Esophagus (tissue), 2 donors: ENCODE results near the gene RALGPS2. TPM values are rescaled to one million over a fixed set of nuclear protein-coding genes. Genes with fewer than 3 reads are reported as not detected.

Source experiments
- H3K27ac ChIP-seq, 2 donors: one replicate each; pipeline ENCODE4 v1.5.1; 2013; ENCODE audit warnings: low read depth in 2 of 2, mild to moderate bottlenecking in 2 of 2, inconsistent platforms in 1 of 2, low read length in 1 of 2, moderate library complexity in 1 of 2
- H3K27me3 ChIP-seq, 2 donors: one replicate each; pipeline ENCODE4 v1.6.1; 2013; ENCODE audit warnings: low read length in 2 of 2, control low read depth in 1 of 2, mild to moderate bottlenecking in 1 of 2; ENCODE audit not compliant: insufficient read depth in 2 of 2, control insufficient read depth in 1 of 2
- H3K36me3 ChIP-seq, 2 donors: one replicate each; pipeline ENCODE4 v1.6.1; 2013; ENCODE audit warnings: low read length in 1 of 2; ENCODE audit not compliant: control insufficient read depth in 2 of 2, insufficient read depth in 2 of 2
- H3K4me1 ChIP-seq, 2 donors: one replicate each; pipeline ENCODE4 v1.6.1; 2013; ENCODE audit warnings: low read length in 1 of 2; ENCODE audit not compliant: control insufficient read depth in 2 of 2, insufficient read depth in 2 of 2
- H3K4me3 ChIP-seq, 2 donors: one replicate each; pipeline ENCODE4 v1.5.1; 2013; ENCODE audit warnings: low read length in 2 of 2, mild to moderate bottlenecking in 2 of 2, low read depth in 1 of 2, moderate library complexity in 1 of 2
- H3K9me3 ChIP-seq, 2 donors: one replicate each; pipeline ENCODE4 v1.6.1; 2013; ENCODE audit warnings: mild to moderate bottlenecking in 2 of 2, low read depth in 1 of 2, low read length in 1 of 2, moderate library complexity in 1 of 2; ENCODE audit not compliant: control insufficient read depth in 2 of 2, insufficient read depth in 1 of 2
- WGBS, 2 donors: extraction: QIAGEN DNeasy Blood & Tissue Kit; methylation state at CpG; one replicate each; pipeline ENCODE4 v1.1.7; 2013; 5-methylcytosine and 5-hydroxymethylcytosine counted together
- polyA plus RNA-seq, 2 donors: library from polyadenylated mRNA; stranded (reverse); fragments of 200-250 nt; gene quantifications; one replicate each; pipeline ENCODE4 v1.2.3, GENCODE V29; 2013
- donor health status: healthy with polysubstance abuse.
- donor health status: Bipolar disorder and iron deficiency.

Gene RALGPS2
- polyA plus RNA-seq, 2 donors, result 7.6 to 8.6 TPM

GRCh38 chr1:178868706-178869105, 143.7 kb downstream of the RALGPS2 start:
- 63 to 68% methylated on average over 1 of the region's 1 CpG for WGBS, 2 donors
- Histone ChIP-seq H3K4me1 (no peaks in the 10 kb centered on the region), H3K4me3 (peak overlapping the region in 1 of 2 donors; percentile 14), H3K9me3 (no peaks in the 10 kb centered on the region), H3K27me3 (no peaks in the 10 kb centered on the region), H3K27ac (no peak overlapping the region), H3K36me3 (peaks cover 0 to 2% of the 10 kb centered on the region in 2 donors)

GRCh38 chr1:178869119-178869697, 144.2 kb downstream of the RALGPS2 start:
- H3K4me3 ChIP-seq, result no peak overlapping the region
- peaks cover 0 to 2% of the 10 kb centered on the region in 2 donors for H3K36me3 ChIP-seq
- no peaks in the 10 kb centered on the region for H3K27me3 ChIP-seq
- H3K4me1 ChIP-seq, result no peaks in the 10 kb centered on the region
- H3K27ac ChIP-seq, result no peak overlapping the region
- H3K9me3 ChIP-seq, result no peaks in the 10 kb centered on the region
- WGBS, 2 donors, result 60 to 63% methylated on average over 3 of the region's 3 CpGs

- no peaks in the 10 kb centered on the region for H3K36me3 ChIP-seq
- no peaks in the 10 kb centered on the region for H3K4me1 ChIP-seq
- H3K27ac ChIP-seq, result no peak overlapping the region
- peak overlapping the region in 1 of 2 donors; percentile 24 for H3K4me3 ChIP-seq
- H3K27me3 ChIP-seq, result no peaks in the 10 kb centered on the region
- no peaks in the 10 kb centered on the region for H3K9me3 ChIP-seq
- WGBS, 2 donors, result 46 to 62% methylated on average over 1 of the region's 1 CpG
These were observed 145.2 kb downstream of the RALGPS2 start for GRCh38 chr1:178870221-178870620.

- WGBS, 2 donors, result 38 to 59% methylated on average over 4 of the region's 4 CpGs
- Histone ChIP-seq H3K27me3 (no peaks in the 10 kb centered on the region), H3K4me3 (peak within 1 kb of the TSS in 1 of 2 donors; percentile 38), H3K9me3 (no peaks in the 10 kb centered on the region), H3K4me1 (no peaks in the 10 kb centered on the region), H3K27ac (peak within 1 kb of the TSS; percentile 31 to 34), H3K36me3 (no peaks in the 10 kb centered on the region)
These were observed 145.9 kb downstream of the RALGPS2 start, which contains the start of gene ANGPTL1 for GRCh38 chr1:178870944-178871343. Gene ANGPTL1 (minus strand): TSS chr1:178871077. CDS start chr1:178865776, 5,301 bp downstream.

- no peak overlapping the region for H3K4me3 ChIP-seq
- no peaks in the 10 kb centered on the region for H3K27me3 ChIP-seq
- no peaks in the 10 kb centered on the region for H3K9me3 ChIP-seq
- no peaks in the 10 kb centered on the region for H3K4me1 ChIP-seq
- H3K36me3 ChIP-seq, result no peaks in the 10 kb centered on the region
- peak overlapping the region in 1 of 2 donors; percentile 34 for H3K27ac ChIP-seq
These were observed 146.7 kb downstream of the RALGPS2 start for GRCh38 chr1:178871551-178872320.

DNA sequence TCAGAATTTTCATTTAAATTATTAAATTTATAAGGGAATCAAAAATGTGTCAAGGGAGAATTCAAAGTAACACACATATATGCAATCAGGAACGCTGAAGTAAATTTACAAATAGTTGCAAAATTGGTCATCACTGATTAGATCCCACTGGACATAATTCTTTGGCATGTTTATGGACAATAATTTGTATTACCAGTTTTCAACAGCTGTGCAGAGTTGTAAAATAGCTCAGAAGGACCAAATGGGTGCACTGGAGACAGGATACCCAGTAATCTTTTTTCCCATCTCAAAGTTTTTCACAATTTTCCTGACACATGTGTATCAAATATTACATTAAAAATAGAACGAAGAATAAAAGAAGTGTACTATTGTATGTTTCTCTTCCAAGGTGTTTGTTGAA, 149.9 kb downstream of the RALGPS2 start:
- Histone ChIP-seq H3K36me3 (no peaks in the 10 kb centered on the region), H3K4me1 (no peaks in the 10 kb centered on the region), H3K9me3 (no peaks in the 10 kb centered on the region), H3K27ac (no peak overlapping the region), H3K27me3 (no peaks in the 10 kb centered on the region), H3K4me3 (no peak overlapping the region)
- 89 to 95% methylated on average over 2 of the region's 2 CpGs for WGBS, 2 donors

DNA sequence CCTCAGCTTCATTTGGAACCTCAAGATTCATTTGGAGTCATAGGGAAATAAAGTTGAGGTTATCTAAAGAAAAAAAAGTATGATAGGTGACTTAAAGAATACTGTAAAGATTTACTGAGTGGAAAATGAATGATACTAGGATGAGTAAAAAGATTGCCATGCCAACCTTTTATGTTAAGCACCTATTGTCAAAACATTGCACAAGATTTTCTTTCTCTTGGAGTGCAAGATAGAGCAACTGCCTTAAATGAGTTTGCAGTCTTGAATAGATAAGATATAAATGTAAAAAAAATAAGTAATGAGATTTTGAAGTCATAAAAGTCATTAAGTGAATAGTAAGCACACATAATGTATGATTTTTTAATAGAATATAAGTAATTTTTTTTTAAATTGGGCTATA, 150.9 kb downstream of the RALGPS2 start:
- Histone ChIP-seq H3K4me3 (no peak overlapping the region), H3K27ac (no peak overlapping the region), H3K27me3 (no peaks in the 10 kb centered on the region), H3K36me3 (no peaks in the 10 kb centered on the region), H3K9me3 (no peaks in the 10 kb centered on the region), H3K4me1 (no peaks in the 10 kb centered on the region)

DNA sequence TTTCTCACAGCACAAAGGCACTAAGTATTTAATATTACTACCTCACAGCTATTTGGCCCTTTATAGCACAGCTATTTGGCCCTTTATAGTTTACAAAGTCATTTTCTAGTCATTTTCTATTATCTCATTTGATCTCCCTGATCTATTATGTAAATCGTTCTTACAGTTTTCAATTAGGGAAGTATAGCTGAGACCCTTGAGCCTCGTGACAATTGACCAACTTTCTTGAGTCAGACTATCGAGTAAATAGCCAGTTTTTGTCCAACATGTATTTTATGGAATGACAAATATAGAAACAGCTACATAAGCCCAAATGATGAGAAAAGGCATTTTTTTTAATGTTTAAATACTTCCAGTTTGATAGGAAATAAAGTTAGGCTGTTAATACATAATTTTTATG, 152.9 kb downstream of the RALGPS2 start:
- 83 to 86% methylated on average over 3 of the region's 3 CpGs for WGBS, 2 donors
- Histone ChIP-seq H3K27me3 (no peaks in the 10 kb centered on the region), H3K9me3 (no peaks in the 10 kb centered on the region), H3K4me3 (no peak overlapping the region), H3K4me1 (no peaks in the 10 kb centered on the region), H3K36me3 (peaks cover 0 to 2% of the 10 kb centered on the region in 2 donors), H3K27ac (no peak overlapping the region)

- WGBS, 2 donors, result 93% methylated on average over 3 of the region's 3 CpGs
- no peaks in the 10 kb centered on the region for H3K4me1 ChIP-seq
- no peak overlapping the region for H3K27ac ChIP-seq
- H3K9me3 ChIP-seq, result no peaks in the 10 kb centered on the region
- peaks cover 0 to 2% of the 10 kb centered on the region in 2 donors for H3K36me3 ChIP-seq
- H3K27me3 ChIP-seq, result no peaks in the 10 kb centered on the region
- H3K4me3 ChIP-seq, result no peak overlapping the region
These were observed 156.9 kb downstream of the RALGPS2 start for GRCh38 chr1:178881950-178882349.

DNA sequence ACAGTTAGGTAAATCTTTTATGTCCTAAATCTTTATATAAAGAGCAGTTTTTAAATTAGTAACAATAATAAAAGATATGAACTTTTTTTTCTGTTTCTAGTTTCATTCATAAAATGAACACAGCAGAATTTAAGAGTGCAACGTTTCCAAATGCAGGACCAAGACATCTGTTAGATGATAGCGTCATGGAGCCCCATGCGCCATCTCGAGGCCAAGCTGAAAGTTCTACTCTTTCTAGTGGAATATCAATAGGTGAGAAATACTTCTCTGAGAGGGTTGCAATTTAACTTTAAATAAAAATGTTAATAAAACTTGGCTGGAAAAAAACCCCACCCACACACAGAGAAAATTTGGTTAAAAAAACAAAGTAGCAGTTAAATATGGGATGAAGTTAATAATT, 160.8 kb downstream of the RALGPS2 start:
- Histone ChIP-seq H3K4me3 (no peak overlapping the region), H3K4me1 (no peaks in the 10 kb centered on the region), H3K9me3 (no peaks in the 10 kb centered on the region), H3K27ac (no peak overlapping the region), H3K36me3 (peaks cover 0 to 4% of the 10 kb centered on the region in 2 donors), H3K27me3 (no peaks in the 10 kb centered on the region)
- 91 to 93% methylated on average over 4 of the region's 4 CpGs for WGBS, 2 donors
